SU-DHL-6 (cell line): ENCODE results near the gene ARHGEF4.

Experiments used
- H2AFZ ChIP-seq: fragments of 200-600 bp; sonication (generic); 2 replicates; pipeline ENCODE4 v1.6.1; 2014; ENCODE audit warnings: low read depth, mild to moderate bottlenecking, moderate library complexity, mixed read lengths, antibody characterized with exemption, low read length; ENCODE audit not compliant: severe bottlenecking
- H3F3A ChIP-seq: fragments of 200-600 bp; shearing (Covaris generic); 2 replicates; pipeline ENCODE4 v1.6.0; 2016; ENCODE audit warnings: antibody characterized with exemption, mild to moderate bottlenecking; ENCODE audit not compliant: insufficient read depth
- H3K27ac ChIP-seq: fragments of 200-600 bp; sonication (generic); 2 replicates; pipeline ENCODE4 v1.5.1; 2016; ENCODE audit warnings: low read depth, mild to moderate bottlenecking, low read length, moderate library complexity, mixed read lengths
- H3K27me3 ChIP-seq: fragments of 200-600 bp; sonication (generic), shearing (Covaris generic); 2 replicates; pipeline ENCODE4 v1.6.0; 2014; ENCODE audit warnings: mild to moderate bottlenecking, low read length
- H3K36me3 ChIP-seq: fragments of 200-600 bp; sonication (generic); 2 replicates; pipeline ENCODE4 v1.6.1; 2014; ENCODE audit warnings: mild to moderate bottlenecking, low read length, mixed read lengths
- H3K4me2 ChIP-seq: fragments of 300-600, 200-600 bp; shearing (Covaris generic), sonication (generic); 2 replicates; pipeline ENCODE4 v1.6.0; 2014; ENCODE audit warnings: low read length, low read depth, mild to moderate bottlenecking; ENCODE audit not compliant: poor library complexity, severe bottlenecking
- H3K4me3 ChIP-seq: fragments of 200-600 bp; sonication (generic); 2 replicates; pipeline ENCODE4 v1.5.1; 2014; ENCODE audit warnings: antibody characterized with exemption, low read length, mild to moderate bottlenecking, mixed read lengths; ENCODE audit not compliant: insufficient read depth, poor library complexity, severe bottlenecking
- H3K79me2 ChIP-seq: fragments of 200-600 bp; sonication (generic); 2 replicates; pipeline ENCODE4 v1.6.1; 2014; ENCODE audit warnings: mild to moderate bottlenecking, low read length, moderate library complexity; ENCODE audit not compliant: insufficient read depth
- H3K9ac ChIP-seq: fragments of 200-600 bp; sonication (generic); 2 replicates; pipeline ENCODE4 v1.7.0; 2014; ENCODE audit warnings: mild to moderate bottlenecking, low read length
- H3K9me2 ChIP-seq: fragments of 200-600 bp; sonication (generic); replicated peaks from 2 replicates; pipeline ENCODE4 v1.6.1; 2014; ENCODE audit warnings: low read length; ENCODE audit not compliant: insufficient read depth
- H3K9me3 ChIP-seq: fragments of 200-600 bp; sonication (generic); 2 replicates; pipeline ENCODE4 v1.6.1; 2014; ENCODE audit warnings: low read length, mixed read lengths; ENCODE audit not compliant: insufficient read depth
- H4K20me1 ChIP-seq: fragments of 200-600 bp; sonication (generic); 2 replicates; pipeline ENCODE4 v1.6.1; 2014; ENCODE audit warnings: low read depth, mild to moderate bottlenecking, antibody characterized with exemption, low read length, moderate library complexity, mixed read lengths
- EZH2phosphoT487 ChIP-seq: fragments of 200-600 bp; sonication (generic), shearing (Covaris generic); conservative IDR thresholded peaks from 2 replicates; pipeline ENCODE4 v1.6.1; 2018; ENCODE audit warnings: mild to moderate bottlenecking, antibody characterized with exemption, low read length, moderate library complexity, mixed read lengths
- TF ChIP-seq, protein P1 (sequence below): fragments of 200-600 bp; sonication (generic); IDR thresholded peaks from one replicate; pipeline ENCODE4 v1.5.1; 2017; ENCODE audit warnings: antibody characterized with exemption, mild to moderate bottlenecking, low read length, moderate library complexity; ENCODE audit not compliant: insufficient read depth, poor library complexity, severe bottlenecking

The ARHGEF4 gene

DNA sequence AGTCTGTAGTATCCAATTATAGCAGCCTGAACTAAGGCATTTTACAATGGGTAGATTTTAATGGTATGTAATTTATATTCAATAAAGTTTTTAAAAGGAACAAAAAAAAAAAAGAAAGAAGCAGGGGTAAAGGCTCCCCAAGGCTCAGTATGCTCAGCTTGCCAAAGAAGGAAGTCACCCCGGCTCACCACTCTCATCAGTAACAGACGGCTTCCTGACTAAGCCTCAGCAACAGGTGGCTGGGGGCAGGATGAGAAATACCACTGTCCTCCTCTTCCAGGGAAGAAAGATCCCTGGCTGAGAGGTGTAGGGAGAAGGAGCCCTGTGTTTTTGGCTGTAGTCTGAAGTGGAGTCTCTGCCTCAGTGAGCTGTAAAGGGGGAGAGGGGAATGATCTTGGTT, 121.2 kb downstream of the ARHGEF4 start:
- Histone ChIP-seq H3K36me3 (no peaks in the 10 kb centered on the region), H3K9me2 (no peaks in the 10 kb centered on the region), H3K4me2 (no peak overlapping the region), H3K4me3 (no peak overlapping the region), H3K9ac (no peak overlapping the region), H3K9me3 (no peaks in the 10 kb centered on the region), H3K27ac (no peak overlapping the region), H3F3A (no peaks in the 10 kb centered on the region), H3K27me3 (no peaks in the 10 kb centered on the region), H4K20me1 (no peaks in the 10 kb centered on the region), H2AFZ (no peak overlapping the region), H3K79me2 (no peaks in the 10 kb centered on the region)
- TF ChIP-seq EZH2phosphoT487 = no peak
- TF ChIP-seq, protein P1, sequence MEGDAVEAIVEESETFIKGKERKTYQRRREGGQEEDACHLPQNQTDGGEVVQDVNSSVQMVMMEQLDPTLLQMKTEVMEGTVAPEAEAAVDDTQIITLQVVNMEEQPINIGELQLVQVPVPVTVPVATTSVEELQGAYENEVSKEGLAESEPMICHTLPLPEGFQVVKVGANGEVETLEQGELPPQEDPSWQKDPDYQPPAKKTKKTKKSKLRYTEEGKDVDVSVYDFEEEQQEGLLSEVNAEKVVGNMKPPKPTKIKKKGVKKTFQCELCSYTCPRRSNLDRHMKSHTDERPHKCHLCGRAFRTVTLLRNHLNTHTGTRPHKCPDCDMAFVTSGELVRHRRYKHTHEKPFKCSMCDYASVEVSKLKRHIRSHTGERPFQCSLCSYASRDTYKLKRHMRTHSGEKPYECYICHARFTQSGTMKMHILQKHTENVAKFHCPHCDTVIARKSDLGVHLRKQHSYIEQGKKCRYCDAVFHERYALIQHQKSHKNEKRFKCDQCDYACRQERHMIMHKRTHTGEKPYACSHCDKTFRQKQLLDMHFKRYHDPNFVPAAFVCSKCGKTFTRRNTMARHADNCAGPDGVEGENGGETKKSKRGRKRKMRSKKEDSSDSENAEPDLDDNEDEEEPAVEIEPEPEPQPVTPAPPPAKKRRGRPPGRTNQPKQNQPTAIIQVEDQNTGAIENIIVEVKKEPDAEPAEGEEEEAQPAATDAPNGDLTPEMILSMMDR = no peak

DNA sequence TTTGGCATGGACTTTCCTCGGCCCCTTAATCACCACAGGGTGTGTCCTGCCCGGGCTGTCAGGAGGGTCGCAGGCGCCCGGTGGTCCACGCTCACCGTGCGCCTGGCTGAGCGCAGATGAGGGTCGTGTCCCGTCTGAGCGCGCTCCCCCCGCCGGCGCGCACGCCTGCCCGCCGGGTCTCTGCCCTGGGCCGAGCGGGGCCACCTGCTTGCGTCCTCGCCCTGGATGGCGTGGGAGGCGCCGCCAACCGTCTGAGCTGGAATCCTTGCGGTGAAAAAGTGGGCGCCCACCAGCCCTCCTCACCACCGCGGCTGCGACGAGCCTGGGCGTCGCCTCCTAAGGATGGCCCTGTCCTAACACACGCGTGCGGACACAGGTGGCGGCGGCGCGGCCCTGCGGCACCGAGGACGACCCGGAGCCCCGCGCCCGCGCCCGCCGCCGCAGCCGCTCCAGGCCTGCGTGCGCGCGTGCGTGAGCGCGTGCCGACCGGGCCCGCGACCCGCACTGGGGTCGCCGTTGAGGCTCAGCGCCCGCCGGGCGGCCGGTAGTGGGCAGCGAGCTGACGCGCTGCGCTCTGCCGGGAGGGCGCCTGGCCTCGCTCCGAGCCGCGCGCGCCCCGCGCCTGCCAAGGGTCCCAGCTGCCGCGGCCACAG, 126.6 kb downstream of the ARHGEF4 start:
- Histone ChIP-seq H4K20me1 (no peaks in the 10 kb centered on the region), H3K27ac (no peak overlapping the region), H3K36me3 (no peaks in the 10 kb centered on the region), H3K9me2 (no peaks in the 10 kb centered on the region), H3K4me3 (no peak overlapping the region), H3K79me2 (no peaks in the 10 kb centered on the region), H3F3A (no peaks in the 10 kb centered on the region), H3K9ac (no peak overlapping the region), H3K4me2 (no peak overlapping the region), H2AFZ (no peak overlapping the region), H3K9me3 (no peaks in the 10 kb centered on the region), H3K27me3 (no peaks in the 10 kb centered on the region)
- TF ChIP-seq, protein P1 = no peak
- no peak for TF ChIP-seq EZH2phosphoT487

DNA sequence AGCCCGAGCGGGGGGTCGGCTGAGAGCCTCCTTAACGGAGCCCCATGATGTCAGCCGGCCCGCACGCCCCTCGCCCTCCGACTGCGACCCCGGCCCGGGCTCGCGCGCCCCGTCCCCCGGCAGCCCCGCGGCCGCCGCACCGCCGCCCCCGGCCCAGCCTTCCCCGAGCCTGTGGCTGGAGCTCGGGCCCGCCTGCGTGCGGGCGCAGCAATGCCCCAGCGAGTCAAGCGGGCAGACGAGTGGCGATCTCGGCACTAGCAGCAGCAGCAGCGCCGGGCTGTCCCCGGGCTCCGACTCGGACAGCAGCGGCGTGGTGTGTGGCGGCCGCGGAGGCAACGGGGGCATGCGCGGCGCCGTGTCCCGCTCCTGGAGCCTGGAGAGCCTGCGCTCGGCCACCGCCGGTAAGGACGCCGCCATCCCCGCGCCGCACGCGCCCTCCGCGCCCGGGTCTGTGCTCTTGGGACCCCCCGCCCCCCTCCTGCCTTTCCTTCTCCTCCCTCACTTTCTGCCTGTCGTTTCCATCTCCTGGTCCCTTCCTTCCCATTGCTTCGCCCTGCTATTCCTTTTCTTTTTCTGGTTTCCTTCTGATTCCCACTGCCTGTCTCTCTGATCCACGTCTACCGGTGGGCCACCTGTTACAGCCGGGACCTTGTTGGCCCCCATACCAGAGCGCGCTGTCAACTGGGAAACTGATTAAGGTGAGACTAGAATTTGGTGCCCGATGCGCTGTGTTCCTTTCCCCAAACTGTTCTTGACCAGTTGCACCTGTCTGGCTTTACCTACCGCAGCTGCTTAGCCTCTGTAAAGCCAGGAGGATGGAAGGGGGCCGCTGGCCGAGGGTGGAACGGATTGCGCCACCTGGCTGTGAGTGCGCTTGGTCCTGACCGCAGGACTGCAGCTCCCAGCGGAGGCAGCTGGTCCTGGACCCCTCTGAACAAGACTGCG, 127.4 kb downstream of the ARHGEF4 start:
- TF ChIP-seq, protein P1 = no peak
- TF ChIP-seq EZH2phosphoT487 = no peak
- no peak overlapping the region for H2AFZ ChIP-seq
- H3K4me3 ChIP-seq = no peak overlapping the region
- H3K9ac ChIP-seq = no peak overlapping the region
- no peak overlapping the region for H3K4me2 ChIP-seq
- H3K27me3 ChIP-seq = no peaks in the 10 kb centered on the region
- H3K9me3 ChIP-seq = no peaks in the 10 kb centered on the region
- H3F3A ChIP-seq = no peaks in the 10 kb centered on the region
- H3K9me2 ChIP-seq = no peaks in the 10 kb centered on the region
- no peak overlapping the region for H3K27ac ChIP-seq
- no peaks in the 10 kb centered on the region for H3K79me2 ChIP-seq
- H4K20me1 ChIP-seq = no peaks in the 10 kb centered on the region
- H3K36me3 ChIP-seq = no peaks in the 10 kb centered on the region
